Liver (tissue), 9 donors: ENCODE data around the gene GALNT10. TPM values are rescaled to one million over a fixed set of nuclear protein-coding genes. Genes with fewer than 3 reads are reported as not detected.

Source experiments
- DNase-seq: peaks from one replicate; pipeline ENCODE4 v3.0.0-alpha.2; 2017; ENCODE audit warnings: low spot score
- H3K27ac ChIP-seq, 2 donors: one replicate each; pipeline ENCODE4 v1.7.0; 2013; ENCODE audit warnings: inconsistent platforms in 2 of 2, low read length in 2 of 2, control low read depth in 1 of 2, low read depth in 1 of 2, mild to moderate bottlenecking in 1 of 2
- H3K27me3 ChIP-seq, 4 donors: one replicate each; pipeline versions ENCODE4 v1.6.1 to v1.7.0; 2013; ENCODE audit warnings: low read length in 3 of 4, inconsistent platforms in 1 of 4, mild to moderate bottlenecking in 1 of 4, moderate library complexity in 1 of 4; ENCODE audit not compliant: control insufficient read depth in 4 of 4, insufficient read depth in 4 of 4
- H3K36me3 ChIP-seq, 4 donors: one replicate each; pipeline versions ENCODE4 v1.6.1 to v1.7.0; 2013; ENCODE audit warnings: low read length in 3 of 4, mild to moderate bottlenecking in 3 of 4, low read depth in 1 of 4, moderate library complexity in 1 of 4; ENCODE audit not compliant: control insufficient read depth in 4 of 4, insufficient read depth in 3 of 4
- H3K4me1 ChIP-seq, 4 donors: one replicate each; pipeline versions ENCODE4 v1.6.1 to v1.7.0; 2013; ENCODE audit warnings: low read length in 3 of 4, mild to moderate bottlenecking in 3 of 4, moderate library complexity in 1 of 4; ENCODE audit not compliant: control insufficient read depth in 4 of 4, insufficient read depth in 4 of 4
- H3K4me3 ChIP-seq, 3 donors: one replicate each; pipeline versions ENCODE4 v1.6.1 to v1.7.0; 2013; ENCODE audit warnings: low read length in 3 of 3, control low read depth in 1 of 3, low read depth in 1 of 3, mild to moderate bottlenecking in 1 of 3
- H3K9ac ChIP-seq, 2 donors: one replicate each; pipeline ENCODE4 v1.7.0; 2013; ENCODE audit warnings: low read length in 2 of 2, mild to moderate bottlenecking in 2 of 2, moderate library complexity in 2 of 2, control low read depth in 1 of 2, low read depth in 1 of 2
- H3K9me3 ChIP-seq, 4 donors: one replicate each; pipeline versions ENCODE4 v1.6.1 to v1.7.0; 2013; ENCODE audit warnings: low read length in 3 of 4; ENCODE audit not compliant: control insufficient read depth in 4 of 4
- EGR1 ChIP-seq, 2 donors: IDR thresholded peaks; 2 replicates each; pipeline ENCODE4 v1.6.1; 2016 to 2018; ENCODE audit warnings: antibody characterized with exemption in 2 of 2, low read depth in 2 of 2
- FOXA1 ChIP-seq: IDR thresholded peaks from 2 replicates; pipeline ENCODE4 v1.6.1; 2016; ENCODE audit warnings: antibody characterized with exemption
- FOXA2 ChIP-seq: IDR thresholded peaks from 2 replicates; pipeline ENCODE4 v1.6.1; 2016; ENCODE audit warnings: antibody characterized with exemption
- GABPA ChIP-seq, 2 donors: IDR thresholded peaks in 1 of 2; conservative IDR thresholded peaks in 1 of 2; 2 replicates each; pipeline ENCODE4 v1.6.1; 2016; ENCODE audit warnings: antibody characterized with exemption in 2 of 2, mild to moderate bottlenecking in 1 of 2, moderate library complexity in 1 of 2
- HNF4A ChIP-seq, 2 donors: conservative IDR thresholded peaks; 2 replicates each; pipeline ENCODE4 v1.6.1; 2016; ENCODE audit warnings: antibody characterized with exemption in 2 of 2, mild to moderate bottlenecking in 2 of 2
- HNF4G ChIP-seq: IDR thresholded peaks from 2 replicates; pipeline ENCODE4 v1.6.1; 2016; ENCODE audit warnings: antibody characterized with exemption
- JUND ChIP-seq, 2 donors: IDR thresholded peaks; 2 replicates each; pipeline ENCODE4 v1.6.1; 2016; ENCODE audit warnings: antibody characterized with exemption in 2 of 2
- NR2F2 ChIP-seq: IDR thresholded peaks from 2 replicates; pipeline ENCODE4 v1.6.1; 2016; ENCODE audit warnings: antibody characterized with exemption
- RAD21 ChIP-seq, 2 donors: IDR thresholded peaks; 2 replicates each; pipeline ENCODE4 v1.6.1; 2016; ENCODE audit warnings: antibody characterized with exemption in 2 of 2, mild to moderate bottlenecking in 2 of 2
- RXRA ChIP-seq, 2 donors: IDR thresholded peaks; 2 replicates each; pipeline ENCODE4 v1.6.1; 2017 to 2018; ENCODE audit warnings: antibody characterized with exemption in 2 of 2, mild to moderate bottlenecking in 1 of 2
- SP1 ChIP-seq: IDR thresholded peaks from 2 replicates; pipeline ENCODE4 v1.6.1; 2018; ENCODE audit warnings: antibody characterized with exemption, mild to moderate bottlenecking
- TAF1 ChIP-seq: conservative IDR thresholded peaks from 2 replicates; pipeline ENCODE4 v1.6.1; 2016; ENCODE audit warnings: antibody characterized with exemption, mild to moderate bottlenecking
- WGBS: extraction: QIAGEN DNeasy Blood & Tissue Kit; methylation state at CpG from one replicate; pipeline ENCODE4 v1.1.7; 2013; 5-methylcytosine and 5-hydroxymethylcytosine counted together
- polyA plus RNA-seq, 2 donors: library from polyadenylated mRNA; stranded (reverse) in 1 of 2; unstranded in 1 of 2; fragments of 200-250 nt in 1 of 2; fragments of >200 nt in 1 of 2; fragmentation: Nextera tagmentation in 1 of 2; extraction: Ambion mirVana in 1 of 2; gene quantifications; one replicate each; pipeline versions ENCODE4 v1.2.1 to v1.2.3, GENCODE V29; 2013 to 2015
- total RNA-seq, 2 donors: library from RNA; depleted of rRNA; stranded (reverse); fragments of >200 nt; gene quantifications; one replicate each; pipeline ENCODE4 v1.2.3, GENCODE V29; 2014
- TF ChIP-seq, protein P1 (sequence below): fragments of 150-350 bp; IDR thresholded peaks from 2 replicates; pipeline ENCODE4 v1.5.1; 2017; ENCODE audit warnings: improper control_type of control experiment, low read depth, low read length; ENCODE audit not compliant: missing input control
- TF ChIP-seq, protein P2 (sequence below): IDR thresholded peaks from 2 replicates; pipeline ENCODE4 v1.6.1; 2016; ENCODE audit warnings: antibody characterized with exemption
- TF ChIP-seq, protein P3 (sequence below): IDR thresholded peaks from 2 replicates; pipeline ENCODE4 v1.6.1; 2016; ENCODE audit warnings: antibody characterized with exemption
- TF ChIP-seq, protein P4 (sequence below): IDR thresholded peaks from 2 replicates; pipeline ENCODE4 v1.6.1; 2016; ENCODE audit warnings: antibody characterized with exemption, mild to moderate bottlenecking
- TF ChIP-seq, protein P5 (sequence below): IDR thresholded peaks from 2 replicates; pipeline ENCODE4 v1.6.1; 2016; ENCODE audit warnings: antibody characterized with exemption
- donor health status: healthy.
- donor health status: healthy.
- donor health status: healthy.
- donor health status: healthy.
- donor health status: healthy.

GALNT10 gene
- total and polyA plus RNA-seq, 4 donors = 1.1 to 17.8 (median 5.3) TPM

GRCh38 chr5:154455585-154455984, 265.1 kb downstream of the GALNT10 start:
- Histone ChIP-seq H3K27me3 (no peaks in the 10 kb centered on the region), H3K36me3 (peaks cover 16 to 57% (median 47%) of the 10 kb centered on the region in 4 donors), H3K27ac (no peak overlapping the region), H3K4me1 (peaks cover 0 to 4% (median 3%) of the 10 kb centered on the region in 4 donors), H3K9me3 (no peaks in the 10 kb centered on the region), H3K4me3 (no peak overlapping the region), H3K9ac (no peak overlapping the region)
- TF ChIP-seq HNF4G (no peak), SP1 (no peak), FOXA1 (no peak), RAD21 (IDR thresholded peaks at IDR 0.05) (no peak), TAF1 (no peak), GABPA (IDR thresholded peaks at IDR 0.05 in 1 of 2, conservative IDR thresholded peaks at IDR 0.05 in 1 of 2) (no peak), EGR1 (IDR thresholded peaks at IDR 0.05; ENCODE audit: low read depth in 2 of 2) (no peak), NR2F2 (no peak), HNF4A (conservative IDR thresholded peaks at IDR 0.05) (no peak), FOXA2 (no peak)
- TF ChIP-seq, protein P1, sequence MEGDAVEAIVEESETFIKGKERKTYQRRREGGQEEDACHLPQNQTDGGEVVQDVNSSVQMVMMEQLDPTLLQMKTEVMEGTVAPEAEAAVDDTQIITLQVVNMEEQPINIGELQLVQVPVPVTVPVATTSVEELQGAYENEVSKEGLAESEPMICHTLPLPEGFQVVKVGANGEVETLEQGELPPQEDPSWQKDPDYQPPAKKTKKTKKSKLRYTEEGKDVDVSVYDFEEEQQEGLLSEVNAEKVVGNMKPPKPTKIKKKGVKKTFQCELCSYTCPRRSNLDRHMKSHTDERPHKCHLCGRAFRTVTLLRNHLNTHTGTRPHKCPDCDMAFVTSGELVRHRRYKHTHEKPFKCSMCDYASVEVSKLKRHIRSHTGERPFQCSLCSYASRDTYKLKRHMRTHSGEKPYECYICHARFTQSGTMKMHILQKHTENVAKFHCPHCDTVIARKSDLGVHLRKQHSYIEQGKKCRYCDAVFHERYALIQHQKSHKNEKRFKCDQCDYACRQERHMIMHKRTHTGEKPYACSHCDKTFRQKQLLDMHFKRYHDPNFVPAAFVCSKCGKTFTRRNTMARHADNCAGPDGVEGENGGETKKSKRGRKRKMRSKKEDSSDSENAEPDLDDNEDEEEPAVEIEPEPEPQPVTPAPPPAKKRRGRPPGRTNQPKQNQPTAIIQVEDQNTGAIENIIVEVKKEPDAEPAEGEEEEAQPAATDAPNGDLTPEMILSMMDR = no peak
- TF ChIP-seq, protein P2, sequence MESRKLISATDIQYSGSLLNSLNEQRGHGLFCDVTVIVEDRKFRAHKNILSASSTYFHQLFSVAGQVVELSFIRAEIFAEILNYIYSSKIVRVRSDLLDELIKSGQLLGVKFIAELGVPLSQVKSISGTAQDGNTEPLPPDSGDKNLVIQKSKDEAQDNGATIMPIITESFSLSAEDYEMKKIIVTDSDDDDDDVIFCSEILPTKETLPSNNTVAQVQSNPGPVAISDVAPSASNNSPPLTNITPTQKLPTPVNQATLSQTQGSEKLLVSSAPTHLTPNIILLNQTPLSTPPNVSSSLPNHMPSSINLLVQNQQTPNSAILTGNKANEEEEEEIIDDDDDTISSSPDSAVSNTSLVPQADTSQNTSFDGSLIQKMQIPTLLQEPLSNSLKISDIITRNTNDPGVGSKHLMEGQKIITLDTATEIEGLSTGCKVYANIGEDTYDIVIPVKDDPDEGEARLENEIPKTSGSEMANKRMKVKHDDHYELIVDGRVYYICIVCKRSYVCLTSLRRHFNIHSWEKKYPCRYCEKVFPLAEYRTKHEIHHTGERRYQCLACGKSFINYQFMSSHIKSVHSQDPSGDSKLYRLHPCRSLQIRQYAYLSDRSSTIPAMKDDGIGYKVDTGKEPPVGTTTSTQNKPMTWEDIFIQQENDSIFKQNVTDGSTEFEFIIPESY = no peak
- TF ChIP-seq, protein P3, sequence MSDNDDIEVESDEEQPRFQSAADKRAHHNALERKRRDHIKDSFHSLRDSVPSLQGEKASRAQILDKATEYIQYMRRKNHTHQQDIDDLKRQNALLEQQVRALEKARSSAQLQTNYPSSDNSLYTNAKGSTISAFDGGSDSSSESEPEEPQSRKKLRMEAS = no peak
- TF ChIP-seq, protein P4, sequence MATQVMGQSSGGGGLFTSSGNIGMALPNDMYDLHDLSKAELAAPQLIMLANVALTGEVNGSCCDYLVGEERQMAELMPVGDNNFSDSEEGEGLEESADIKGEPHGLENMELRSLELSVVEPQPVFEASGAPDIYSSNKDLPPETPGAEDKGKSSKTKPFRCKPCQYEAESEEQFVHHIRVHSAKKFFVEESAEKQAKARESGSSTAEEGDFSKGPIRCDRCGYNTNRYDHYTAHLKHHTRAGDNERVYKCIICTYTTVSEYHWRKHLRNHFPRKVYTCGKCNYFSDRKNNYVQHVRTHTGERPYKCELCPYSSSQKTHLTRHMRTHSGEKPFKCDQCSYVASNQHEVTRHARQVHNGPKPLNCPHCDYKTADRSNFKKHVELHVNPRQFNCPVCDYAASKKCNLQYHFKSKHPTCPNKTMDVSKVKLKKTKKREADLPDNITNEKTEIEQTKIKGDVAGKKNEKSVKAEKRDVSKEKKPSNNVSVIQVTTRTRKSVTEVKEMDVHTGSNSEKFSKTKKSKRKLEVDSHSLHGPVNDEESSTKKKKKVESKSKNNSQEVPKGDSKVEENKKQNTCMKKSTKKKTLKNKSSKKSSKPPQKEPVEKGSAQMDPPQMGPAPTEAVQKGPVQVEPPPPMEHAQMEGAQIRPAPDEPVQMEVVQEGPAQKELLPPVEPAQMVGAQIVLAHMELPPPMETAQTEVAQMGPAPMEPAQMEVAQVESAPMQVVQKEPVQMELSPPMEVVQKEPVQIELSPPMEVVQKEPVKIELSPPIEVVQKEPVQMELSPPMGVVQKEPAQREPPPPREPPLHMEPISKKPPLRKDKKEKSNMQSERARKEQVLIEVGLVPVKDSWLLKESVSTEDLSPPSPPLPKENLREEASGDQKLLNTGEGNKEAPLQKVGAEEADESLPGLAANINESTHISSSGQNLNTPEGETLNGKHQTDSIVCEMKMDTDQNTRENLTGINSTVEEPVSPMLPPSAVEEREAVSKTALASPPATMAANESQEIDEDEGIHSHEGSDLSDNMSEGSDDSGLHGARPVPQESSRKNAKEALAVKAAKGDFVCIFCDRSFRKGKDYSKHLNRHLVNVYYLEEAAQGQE = no peak
- WGBS = 78% methylated on average over 5 of the region's 5 CpGs
- no peak for DNase-seq

- peaks cover 0 to 4% (median 3%) of the 10 kb centered on the region in 4 donors for H3K4me1 ChIP-seq
- H3K36me3 ChIP-seq = peaks cover 15 to 56% (median 44%) of the 10 kb centered on the region in 4 donors
- 86% methylated on average over 3 of the region's 3 CpGs for whole genome bisulfite sequencing
- TF ChIP-seq, protein P3 = no peak
- no peak for TF ChIP-seq NR2F2
- no peak for TF ChIP-seq HNF4A (conservative IDR thresholded peaks at IDR 0.05)
- TF ChIP-seq RAD21 (IDR thresholded peaks at IDR 0.05) = no peak
- TF ChIP-seq, protein P2 = no peak
- no peak for TF ChIP-seq GABPA (IDR thresholded peaks at IDR 0.05 in 1 of 2, conservative IDR thresholded peaks at IDR 0.05 in 1 of 2)
- TF ChIP-seq EGR1 (IDR thresholded peaks at IDR 0.05; ENCODE audit: low read depth in 2 of 2) = no peak
- no peak for TF ChIP-seq FOXA2
- TF ChIP-seq, protein P4 = no peak
- TF ChIP-seq, protein P5, sequence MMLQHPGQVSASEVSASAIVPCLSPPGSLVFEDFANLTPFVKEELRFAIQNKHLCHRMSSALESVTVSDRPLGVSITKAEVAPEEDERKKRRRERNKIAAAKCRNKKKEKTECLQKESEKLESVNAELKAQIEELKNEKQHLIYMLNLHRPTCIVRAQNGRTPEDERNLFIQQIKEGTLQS = no peak
- TF ChIP-seq JUND (IDR thresholded peaks at IDR 0.05) = no peak
- TF ChIP-seq HNF4G = no peak
- no peak for TF ChIP-seq FOXA1
- no peak for TF ChIP-seq RXRA (IDR thresholded peaks at IDR 0.05)
- TF ChIP-seq TAF1 = no peak
- TF ChIP-seq SP1 = no peak
- DNase-seq = no peak
- no peak overlapping the region for H3K4me3 ChIP-seq
- no peak overlapping the region for H3K27ac ChIP-seq
- H3K9me3 ChIP-seq = no peaks in the 10 kb centered on the region
- H3K9ac ChIP-seq = no peak overlapping the region
- H3K27me3 ChIP-seq = no peaks in the 10 kb centered on the region
Observed at GRCh38 chr5:154456540-154456939, 266.0 kb downstream of the GALNT10 start.
